A549 (cell line): ENCODE results near the gene ARFGEF3. TPM values are rescaled to one million over a fixed set of nuclear protein-coding genes. Genes with fewer than 3 reads are reported as not detected.

ENCODE experiments used
- ATAC-seq, 2 experiments: fragments of 200-7000 bp in 1 of 2; fragments of >200 bp in 1 of 2; cut with Nextera tagmentation in 1 of 2; cut with Tn5 transposase in 1 of 2; 3 replicates each; pipeline versions ENCODE4 v1.8.0 to v1.9.1; 2018 to 2020; ENCODE audit warnings: mild to moderate bottlenecking in 1 of 2, moderate library complexity in 1 of 2
- CTCF ChIA-PET: fragments of 300-600 bp; sonication (Branson Sonifier 250); formaldehyde crosslinking; extraction: SDS; loops from one replicate; lab custom pipeline; 2021; ENCODE audit warnings: antibody characterized with exemption, inconsistent platforms; lab: Yijun Ruan, JAX
- POLR2A ChIA-PET: fragments of 350-600 bp; formaldehyde crosslinking; extraction: SDS; loops from one replicate; lab custom pipeline; 2021; ENCODE audit warnings: antibody characterized with exemption, inconsistent platforms; lab: Yijun Ruan, JAX
- DNase-seq, 2 experiments: peaks; one replicate each; pipeline versions ENCODE4 v3.0.0 to v3.0.0-alpha.2; 2011 to 2016; ENCODE audit warnings: low read depth in 1 of 2, low spot score in 1 of 2
- FAIRE-seq: peaks from 2 replicates; lab custom pipeline; 2011; peaks lifted over from hg19 to GRCh38; lab: Jason Lieb, UNC
- H3K27ac ChIP-seq, 2 experiments: fragments of >200 bp; sonication (Bioruptor Twin); formaldehyde crosslinking; 3 replicates each; pipeline ENCODE4 v1.5.1; 2016 to 2017
- H3K4me1 ChIP-seq: fragments of >200 bp; sonication (Bioruptor Twin); formaldehyde crosslinking; 3 replicates; pipeline ENCODE4 v1.6.1; 2016
- H3K4me2 ChIP-seq: fragments of >200 bp; sonication (Bioruptor Twin); formaldehyde crosslinking; 3 replicates; pipeline ENCODE4 v1.6.1; 2016
- H3K4me3 ChIP-seq: fragments of >200 bp; sonication (Bioruptor Twin); formaldehyde crosslinking; 3 replicates; pipeline ENCODE4 v1.5.1; 2016
- H3K9me3 ChIP-seq: fragments of >200 bp; sonication (Bioruptor Twin); formaldehyde crosslinking; 3 replicates; pipeline ENCODE4 v1.6.1; 2016
- CBX2 ChIP-seq: fragments of 200-600 bp; sonication (generic); IDR thresholded peaks from 2 replicates; pipeline ENCODE4 v1.6.1; 2016; ENCODE audit warnings: low read depth, mild to moderate bottlenecking, borderline replicate concordance
- CBX8 ChIP-seq: fragments of 200-600 bp; sonication (generic); IDR thresholded peaks from 2 replicates; pipeline ENCODE4 v1.6.1; 2016
- CEBPB ChIP-seq, 2 experiments: fragments of >200 bp in 1 of 2; sonication (Bioruptor Twin) in 1 of 2; formaldehyde crosslinking in 1 of 2; IDR thresholded peaks; 2 replicates each; pipeline ENCODE4 v1.6.1; 2012 to 2016
- EHF ChIP-seq: fragments of 250-450 bp; sonication (Bioruptor Pico); IDR thresholded peaks from 2 replicates; pipeline ENCODE4 v1.5.0; 2020; ENCODE audit warnings: mild to moderate bottlenecking
- EP300 ChIP-seq, 2 experiments: fragments of >200 bp; sonication (Bioruptor Twin); formaldehyde crosslinking; IDR thresholded peaks; 2 replicates in 1 of 2; 3 replicates in 1 of 2; pipeline ENCODE4 v1.6.1; 2016 to 2017
- ESRRA ChIP-seq: fragments of 150-350 bp; IDR thresholded peaks from 2 replicates; pipeline ENCODE4 v1.6.1; 2014; ENCODE audit warnings: mild to moderate bottlenecking, low read length, borderline replicate concordance
- GATA3 ChIP-seq: IDR thresholded peaks from 2 replicates; pipeline ENCODE4 v1.6.1; 2012; ENCODE audit warnings: borderline replicate concordance
- HDAC2 ChIP-seq: fragments of 200-600 bp; sonication (generic); IDR thresholded peaks from 2 replicates; pipeline ENCODE4 v1.6.1; 2016
- HOXB13 ChIP-seq: fragments of 250-450 bp; sonication (Bioruptor Pico); IDR thresholded peaks from 2 replicates; pipeline ENCODE4 v1.5.0; 2020; ENCODE audit warnings: low read depth, mild to moderate bottlenecking, moderate library complexity
- KDM5A ChIP-seq: fragments of 200-600 bp; sonication (generic); IDR thresholded peaks from 2 replicates; pipeline ENCODE4 v1.6.1; 2016; ENCODE audit warnings: antibody characterized with exemption, mild to moderate bottlenecking
- MAX ChIP-seq: IDR thresholded peaks from 2 replicates; pipeline ENCODE4 v1.6.1; 2012
- NPAS2 ChIP-seq: fragments of 250-450 bp; sonication (Bioruptor Pico); IDR thresholded peaks from 2 replicates; pipeline ENCODE4 v1.8.0; 2022; ENCODE audit warnings: mild to moderate bottlenecking, moderate library complexity, borderline replicate concordance
- RAD21 ChIP-seq, 2 experiments: fragments of >200 bp in 1 of 2; sonication (Bioruptor Twin) in 1 of 2; formaldehyde crosslinking in 1 of 2; IDR thresholded peaks in 1 of 2; conservative IDR thresholded peaks in 1 of 2; 2 replicates in 1 of 2; 3 replicates in 1 of 2; pipeline ENCODE4 v1.6.1; 2012 to 2018; ENCODE audit warnings: inconsistent platforms in 1 of 2
- RCOR1 ChIP-seq: fragments of 150-350 bp; IDR thresholded peaks from 2 replicates; pipeline ENCODE4 v1.6.1; 2014; ENCODE audit warnings: antibody characterized with exemption, low read length, low read depth
- RFX5 ChIP-seq: fragments of 450-650 bp; IDR thresholded peaks from 2 replicates; pipeline ENCODE4 v1.7.1; 2014; ENCODE audit warnings: antibody characterized with exemption, mild to moderate bottlenecking, moderate library complexity
- SMC3 ChIP-seq: fragments of >200 bp; sonication (Bioruptor Twin); formaldehyde crosslinking; IDR thresholded peaks from 3 replicates; pipeline ENCODE4 v1.6.1; 2018; ENCODE audit warnings: inconsistent platforms
- TFCP2L1 ChIP-seq: fragments of 250-450 bp; sonication (Bioruptor Pico); IDR thresholded peaks from 2 replicates; pipeline ENCODE4 v1.5.0; 2021; ENCODE audit warnings: mild to moderate bottlenecking
- ZC3H11A ChIP-seq: fragments of 450-650 bp; IDR thresholded peaks from 2 replicates; pipeline ENCODE4 v1.6.1; 2014; ENCODE audit warnings: antibody characterized with exemption, mild to moderate bottlenecking
- ZNF302 ChIP-seq: fragments of 250-450 bp; sonication (Bioruptor Pico); IDR thresholded peaks from 2 replicates; pipeline ENCODE4 v1.9.0; 2021; ENCODE audit warnings: inconsistent platforms, mild to moderate bottlenecking, moderate library complexity
- ZSCAN20 ChIP-seq: fragments of 250-450 bp; sonication (Bioruptor Pico); IDR thresholded peaks from 2 replicates; pipeline ENCODE4 v1.8.0; 2022; ENCODE audit warnings: mild to moderate bottlenecking, moderate library complexity
- WGBS: methylation state at CpG from one replicate; pipeline ENCODE4 v1.1.6; 2017; ENCODE audit errors: missing lambda C conversion rate; 5-methylcytosine and 5-hydroxymethylcytosine counted together
- polyA minus RNA-seq: library from RNA; depleted of rRNA, polyadenylated mRNA; stranded (reverse); fragments of >200 nt; gene quantifications from 2 replicates; pipeline ENCODE4 v1.2.3, GENCODE V29; 2011; rRNA and poly(A)+ RNA removed
- polyA plus RNA-seq, 4 experiments: library from polyadenylated mRNA; depleted of rRNA in 3 of 4; stranded (reverse); fragments of >200 nt; fragmentation: RNase III in 1 of 4; extraction: RNeasy Plus Mini Kit Qiagen cat#74134 plus additional on column Dnase treatment in 1 of 4; gene quantifications; 2 replicates in 3 of 4; 3 replicates in 1 of 4; pipeline ENCODE4 v1.2.3, GENCODE V29; 2011 to 2017

The ARFGEF3 gene
- polyA plus RNA-seq (2011; rRNA removed) (0.83 and 1.4 TPM in 2 replicates), polyA plus RNA-seq (2017; fragmentation: RNase III; extraction: RNeasy Plus Mini Kit Qiagen cat#74134 plus additional on column Dnase treatment) (0.15 to 0.25 TPM (median 0.18 TPM) in 3 replicates), polyA minus RNA-seq (2.2 and 2.6 TPM in 2 replicates)
- polyA plus RNA-seq (2012; cell fraction: cytosol; rRNA removed), result 0.13 and 0.16 TPM in 2 replicates
- 0.12 and 0.16 TPM in 2 replicates for polyA plus RNA-seq (2012; cell fraction: nucleus; rRNA removed)

GRCh38 chr6:138161338-138162110 lies at the start of gene ARFGEF3:
Gene ARFGEF3, plus strand, starts transcription at chr6:138161939. Its CDS starts 148 bp downstream, at chr6:138162087.
- peak; percentile 17 to 32 for DNase-seq
- WGBS, result 0% methylated on average over 2 of the region's 93 CpGs
- Histone ChIP-seq H3K4me2 (peak within 1 kb of the TSS; percentile 93), H3K9me3 (no peaks in the 10 kb centered on the region), H3K4me3 (peak within 1 kb of the TSS; percentile 49), H3K4me1 (peaks cover 4% of the 10 kb centered on the region; the same call in 1 of the 3 replicates), H3K27ac (peak within 1 kb of the TSS; percentile 40 to 83; a peak in 5 of 6 replicates)
- ATAC-seq, result peak; percentile 85 to 92
- CTCF ChIA-PET, result no interaction called here
- no peak for FAIRE-seq
- POLR2A ChIA-PET, result interaction anchor here (0.6 kb wide), 1 partner anchor 216 kb away, joined by 3 read pairs; no protein-coding TSS in a partner anchor
- TF ChIP-seq MAX (peak; percentile 24; the same call in 1 of the 2 replicates), ZC3H11A (no peak), CBX8 (no peak), NPAS2 (no peak), HDAC2 (no peak), RFX5 (no peak), GATA3 (no peak)

GRCh38 chr6:138113588-138114210 lies 48.0 kb upstream of the ARFGEF3 start:
- 83% methylated on average over 3 of the region's 3 CpGs for WGBS
- FAIRE-seq, result no peak

GRCh38 chr6:138115201-138115600 lies 46.5 kb upstream of the ARFGEF3 start:
- no peaks in the 10 kb centered on the region for H3K4me1 ChIP-seq
- WGBS, result 71% methylated on average over 7 of the region's 7 CpGs
- no peaks in the 10 kb centered on the region for H3K9me3 ChIP-seq
- no peak overlapping the region for H3K4me3 ChIP-seq
- H3K27ac ChIP-seq, result no peak overlapping the region
- ChIA-PET CTCF (interaction anchor here (0.6 to 3.5 kb wide), 25 partner anchors 9 to 1250 kb away, joined by 3 to 44 read pairs (median 6); partner anchors contain the start of genes HEBP2 and PERP), POLR2A (no interaction called here)
- DNase-seq (no peak), FAIRE-seq (no peak), ATAC-seq (no peak)
- H3K4me2 ChIP-seq, result no peak overlapping the region
- no peak for TF ChIP-seq KDM5A
- TF ChIP-seq EHF (CRISPR knock-in tag), result no peak
- no peak for TF ChIP-seq RFX5
- TF ChIP-seq CEBPB (IDR thresholded peaks at IDR 0.05), result no peak
- no peak for TF ChIP-seq EP300 (IDR thresholded peaks at IDR 0.05)
- no peak for TF ChIP-seq RAD21 (conservative IDR thresholded peaks at IDR 0.05 in 1 of 2, IDR thresholded peaks at IDR 0.05 in 1 of 2)
- no peak for TF ChIP-seq TFCP2L1 (CRISPR knock-in tag)
- no peak for TF ChIP-seq ZSCAN20
- no peak for TF ChIP-seq ZNF302 (CRISPR knock-in tag)
- TF ChIP-seq ESRRA, result no peak
- no peak for TF ChIP-seq RCOR1
- no peak for TF ChIP-seq CBX2
- no peak for TF ChIP-seq SMC3

More at GRCh38 chr6:138113588-138114210, 48.0 kb upstream of the ARFGEF3 start:
- no peak overlapping the region for H3K4me3 ChIP-seq
- H3K4me2 ChIP-seq, result no peak overlapping the region
- CTCF ChIA-PET, result interaction anchor here (0.6 to 2.9 kb wide), 7 partner anchors 7 to 650 kb away, joined by 3 to 17 read pairs (median 3); partner anchors contain the start of gene PERP
- no peaks in the 10 kb centered on the region for H3K9me3 ChIP-seq
- H3K27ac ChIP-seq, result no peak overlapping the region
- DNase-seq (no peak), ATAC-seq (0 out of 6 replicates have a peak, but pooled peaks of 1 of the 2 experiments have one; percentile 26)
- peaks cover 6% of the 10 kb centered on the region for H3K4me1 ChIP-seq
- TF ChIP-seq EP300 (IDR thresholded peaks at IDR 0.05) (no peak), HOXB13 (CRISPR knock-in tag) (no peak), MAX (no peak)
- TF ChIP-seq, all 56 proteins: peak for 0
- POLR2A ChIA-PET, result no interaction called here
